ENCODE measurements around the gene GATB.

The GATB gene

GRCh38 chr4:151649479-151649878 lies 111.3 kb downstream of the GATB start:
- DNase-seq (ENCODE audit: low read depth) = no peak

- DNase-seq (ENCODE audit: low read depth) = no peak
Observed at GRCh38 chr4:151646322-151646721, 114.5 kb downstream of the GATB start.

- DNase-seq (ENCODE audit: low read depth) = no peak
Observed at GRCh38 chr4:151644622-151645021, 116.2 kb downstream of the GATB start.

GRCh38 chr4:151643564-151643963 lies 117.2 kb downstream of the GATB start:
- DNase-seq (ENCODE audit: low read depth) = no peak

GRCh38 chr4:151641983-151642382 lies 118.8 kb downstream of the GATB start:
- DNase-seq (ENCODE audit: low read depth) = no peak

GRCh38 chr4:151641167-151641566 lies 119.6 kb downstream of the GATB start:
- DNase-seq (ENCODE audit: low read depth) = no peak

GRCh38 chr4:151640381-151640780 lies 120.4 kb downstream of the GATB start:
- DNase-seq (ENCODE audit: low read depth) = no peak

GRCh38 chr4:151638295-151638858 lies 122.4 kb downstream of the GATB start:
- DNase-seq (ENCODE audit: low read depth) = no peak

GRCh38 chr4:151631349-151631748 lies 129.5 kb downstream of the GATB start:
- no peak for DNase-seq (ENCODE audit: low read depth)

GRCh38 chr4:151629097-151629783 lies 131.6 kb downstream of the GATB start:
- no peak for DNase-seq (ENCODE audit: low read depth)

GRCh38 chr4:151628001-151628608 lies 132.7 kb downstream of the GATB start:
- no peak for DNase-seq (ENCODE audit: low read depth)

GRCh38 chr4:151627491-151627890 lies 133.3 kb downstream of the GATB start:
- no peak for DNase-seq (ENCODE audit: low read depth)

- DNase-seq (ENCODE audit: low read depth) = no peak
Observed at GRCh38 chr4:151626751-151627150, 134.1 kb downstream of the GATB start.

- DNase-seq (ENCODE audit: low read depth) = no peak
Observed at GRCh38 chr4:151626228-151626627, 134.6 kb downstream of the GATB start.

GRCh38 chr4:151624626-151625565 lies 135.9 kb downstream of the GATB start:
- DNase-seq (ENCODE audit: low read depth) = no peak

Measured in activated T-cell treated with anti-CD3 and anti-CD28 coated beads for 1 hour (primary cell).